HepG2 (cell line): ENCODE data around the gene CTRL. TPM values are rescaled to one million over a fixed set of nuclear protein-coding genes. Genes with fewer than 3 reads are reported as not detected.
A peak's percentile ranks its signal among the peaks of the same experiment; 100 is the strongest.

Source experiments
- CAMTA2 ChIP-seq: sonication (generic); formaldehyde crosslinking; IDR thresholded peaks from 2 replicates; pipeline ENCODE4 v1.4.0; 2020; ENCODE audit warnings: mild to moderate bottlenecking, missing genetic modification reagents, borderline replicate concordance
- CHCHD3 ChIP-seq: sonication (generic); formaldehyde crosslinking; IDR thresholded peaks from 2 replicates; pipeline ENCODE4 v1.8.0; 2022; ENCODE audit warnings: mild to moderate bottlenecking, missing genetic modification reagents, moderate library complexity
- MTERF4 ChIP-seq: sonication (generic); formaldehyde crosslinking; IDR thresholded peaks from 2 replicates; pipeline ENCODE4 v1.8.0; 2023; ENCODE audit warnings: mild to moderate bottlenecking, missing genetic modification reagents
- NFAT5 ChIP-seq: sonication (generic); formaldehyde crosslinking; IDR thresholded peaks from 2 replicates; pipeline ENCODE4 v1.4.0; 2020; ENCODE audit warnings: missing genetic modification reagents
- RFX1 ChIP-seq: fragments of 450-650 bp; IDR thresholded peaks from 2 replicates; pipeline ENCODE4 v1.6.1; 2017
- SCMH1 ChIP-seq: sonication (generic); formaldehyde crosslinking; IDR thresholded peaks from 2 replicates; pipeline ENCODE4 v1.9.0; 2021; ENCODE audit warnings: missing genetic modification reagents, mild to moderate bottlenecking, borderline replicate concordance
- SP2 ChIP-seq: sonication (generic); formaldehyde crosslinking; IDR thresholded peaks from 2 replicates; pipeline ENCODE4 v1.5.1; 2020; ENCODE audit warnings: mild to moderate bottlenecking, missing genetic modification reagents
- SP4 ChIP-seq: sonication (generic); formaldehyde crosslinking; IDR thresholded peaks from 2 replicates; pipeline ENCODE4 v1.8.1; 2023; ENCODE audit warnings: mild to moderate bottlenecking, missing genetic modification reagents
- STAT5B ChIP-seq: sonication (generic); formaldehyde crosslinking; IDR thresholded peaks from 2 replicates; pipeline ENCODE4 v1.4.0; 2020; ENCODE audit warnings: missing genetic modification reagents
- TEF ChIP-seq: sonication (generic); formaldehyde crosslinking; IDR thresholded peaks from 2 replicates; pipeline ENCODE4 v1.5.0; 2020; ENCODE audit warnings: missing genetic modification reagents
- UBTF ChIP-seq: sonication (generic); formaldehyde crosslinking; IDR thresholded peaks from 2 replicates; pipeline ENCODE4 v1.4.0; 2020; ENCODE audit warnings: mild to moderate bottlenecking, missing genetic modification reagents
- ZNF264 ChIP-seq: sonication (generic); formaldehyde crosslinking; IDR thresholded peaks from 2 replicates; pipeline ENCODE4 v1.4.0; 2020; ENCODE audit warnings: missing genetic modification reagents
- ZNF367 ChIP-seq: sonication (generic); formaldehyde crosslinking; IDR thresholded peaks from 2 replicates; pipeline ENCODE4 v1.4.0; 2020; ENCODE audit warnings: missing genetic modification reagents, borderline replicate concordance
- ZNF550 ChIP-seq: sonication (generic); formaldehyde crosslinking; IDR thresholded peaks from 2 replicates; pipeline ENCODE4 v1.4.0; 2020; ENCODE audit warnings: mild to moderate bottlenecking, missing genetic modification reagents, borderline replicate concordance
- ZNF770 ChIP-seq: sonication (generic); formaldehyde crosslinking; IDR thresholded peaks from 2 replicates; pipeline ENCODE4 v1.5.0; 2020; ENCODE audit warnings: mild to moderate bottlenecking, missing genetic modification reagents
- polyA plus RNA-seq, 8 experiments: library from polyadenylated mRNA; depleted of rRNA in 3 of 8; stranded (reverse) in 7 of 8; unstranded in 1 of 8; fragments of >200 nt; fragmentation: Illumina TruSeq in 4 of 8; extraction: Trizol in 4 of 8; gene quantifications; 2 replicates each; pipeline versions ENCODE4 v1.2.1 to v1.2.3, GENCODE V29; 2011 to 2016; ENCODE audit warnings: low read depth in 4 of 8, missing spikeins in 1 of 8, mixed read lengths in 1 of 8; ENCODE audit not compliant: insufficient read depth in 1 of 8
- total RNA-seq, 5 experiments: library from RNA; depleted of rRNA; stranded (reverse); fragments of >200 nt; fragmentation: Illumina TruSeq; extraction: Trizol; gene quantifications; 2 replicates each; pipeline ENCODE4 v1.2.3, GENCODE V29; 2016; ENCODE audit warnings: low read depth in 1 of 5

CTRL gene
- total and polyA plus RNA-seq, 2 of the 13 experiments (the other 11 are each of a cell fraction or from before 2014, with no cell fraction given) = 1.9 to 2.7 TPM

GRCh38 chr16:67942510-67943255 is 11.0 kb upstream of the CTRL start (continued):
- TF ChIP-seq ZNF770 (CRISPR knock-in tag) (no peak), RFX1 (no peak), ZNF367 (CRISPR knock-in tag) (no peak), SP2 (peak; percentile 15), SP4 (CRISPR knock-in tag) (0 out of 2 replicates have a peak, but pooled peaks have one; percentile 21), ZNF550 (CRISPR knock-in tag) (peak; percentile 88; the same call in 1 of the 2 replicates), CAMTA2 (CRISPR knock-in tag) (no peak), NFAT5 (no peak), MTERF4 (CRISPR knock-in tag) (peak; percentile 46), SCMH1 (no peak), STAT5B (no peak), ZNF264 (CRISPR knock-in tag) (peak; percentile 16; the same call in 1 of the 2 replicates), CHCHD3 (CRISPR knock-in tag) (peak; percentile 86; the same call in 1 of the 2 replicates), UBTF (CRISPR knock-in tag) (peak; percentile 7), TEF (no peak)
